ENCODE results near the gene DBH.

Gene DBH

GRCh38 chr9:133635533-133636531, at the start of gene DBH:
Gene DBH (plus strand): TSS chr9:133636363. CDS start chr9:133636372, 9 bp downstream.
- FAIRE-seq: no peak

GRCh38 chr9:133587051-133587450, 49.1 kb upstream of the DBH start:
- FAIRE-seq: no peak

DNA sequence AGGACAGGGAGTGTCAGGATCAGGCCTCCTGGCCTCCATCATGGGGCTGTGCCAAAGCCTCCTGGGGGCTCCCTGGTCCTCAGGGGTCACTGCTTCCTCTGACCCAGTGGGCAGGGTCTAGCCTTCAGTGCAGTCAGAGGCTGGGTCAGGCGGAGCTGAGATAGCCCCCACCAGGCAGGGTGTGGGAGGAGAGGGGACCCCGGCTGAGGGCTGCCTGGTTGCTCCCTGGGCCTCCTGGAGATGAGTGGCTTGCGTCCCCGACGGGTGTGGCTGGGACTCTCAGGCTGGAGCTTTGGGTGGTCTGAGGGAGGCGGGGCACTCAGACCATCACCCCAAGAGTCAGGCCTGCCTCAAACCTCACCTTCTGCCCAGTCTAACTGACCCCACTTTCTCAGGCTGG, 48.7 kb upstream of the DBH start:
- no peak for FAIRE-seq

- no peak for FAIRE-seq
Measured at GRCh38 chr9:133589454-133590227, 46.5 kb upstream of the DBH start.

DNA sequence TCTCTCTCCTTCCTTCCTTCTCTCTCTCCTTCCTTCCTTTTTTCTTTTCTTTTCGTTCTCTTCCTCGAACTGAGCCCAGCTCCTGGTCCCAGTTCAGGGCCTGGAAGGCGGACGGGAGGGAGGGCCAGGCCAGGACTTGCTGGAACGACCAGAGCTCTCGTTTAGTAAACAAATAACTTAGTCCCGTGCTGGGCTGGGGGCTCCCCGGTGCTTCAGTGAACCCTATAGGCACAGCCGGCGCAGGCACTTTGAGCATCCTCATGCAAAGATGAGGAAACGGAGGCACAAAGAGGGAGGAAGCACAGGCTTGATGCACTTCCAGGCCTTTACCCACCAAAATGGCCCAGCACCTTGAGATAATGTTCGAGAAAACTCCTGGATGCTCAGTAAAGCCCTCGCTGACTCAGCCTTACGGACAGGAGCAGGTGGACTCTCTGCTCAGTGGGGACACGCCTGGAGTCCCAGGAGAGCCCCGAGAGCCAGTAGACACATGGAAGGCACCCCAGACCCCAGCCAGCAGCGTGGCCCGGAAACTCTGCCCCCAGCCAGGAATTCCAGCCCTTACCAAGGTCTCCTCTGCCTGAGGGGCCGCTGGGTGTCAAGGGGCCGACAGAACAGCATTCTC, 45.8 kb upstream of the DBH start:
- no peak for FAIRE-seq

GRCh38 chr9:133591116-133591910, 44.9 kb upstream of the DBH start:
- FAIRE-seq: no peak

DNA sequence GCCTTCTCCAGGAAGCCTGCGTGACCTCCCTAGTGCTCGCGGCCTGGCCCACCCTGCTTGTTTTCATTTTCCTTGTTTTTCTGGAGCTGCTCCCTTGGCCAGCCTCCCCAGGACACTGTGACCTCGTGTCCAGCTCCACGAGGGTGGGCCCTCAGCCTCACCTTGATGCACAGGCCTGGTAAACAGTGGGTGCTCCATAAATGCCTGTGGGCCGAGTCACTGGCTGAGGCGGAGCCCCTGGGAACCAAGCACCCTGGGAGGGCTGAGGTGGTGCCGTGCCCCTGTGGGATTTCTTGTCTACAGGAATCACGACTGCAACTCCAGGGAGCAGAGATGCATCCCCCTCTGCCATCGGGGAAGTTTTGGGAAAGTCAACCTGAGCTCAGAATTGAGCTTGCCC, 44.2 kb upstream of the DBH start:
- FAIRE-seq: no peak

DNA sequence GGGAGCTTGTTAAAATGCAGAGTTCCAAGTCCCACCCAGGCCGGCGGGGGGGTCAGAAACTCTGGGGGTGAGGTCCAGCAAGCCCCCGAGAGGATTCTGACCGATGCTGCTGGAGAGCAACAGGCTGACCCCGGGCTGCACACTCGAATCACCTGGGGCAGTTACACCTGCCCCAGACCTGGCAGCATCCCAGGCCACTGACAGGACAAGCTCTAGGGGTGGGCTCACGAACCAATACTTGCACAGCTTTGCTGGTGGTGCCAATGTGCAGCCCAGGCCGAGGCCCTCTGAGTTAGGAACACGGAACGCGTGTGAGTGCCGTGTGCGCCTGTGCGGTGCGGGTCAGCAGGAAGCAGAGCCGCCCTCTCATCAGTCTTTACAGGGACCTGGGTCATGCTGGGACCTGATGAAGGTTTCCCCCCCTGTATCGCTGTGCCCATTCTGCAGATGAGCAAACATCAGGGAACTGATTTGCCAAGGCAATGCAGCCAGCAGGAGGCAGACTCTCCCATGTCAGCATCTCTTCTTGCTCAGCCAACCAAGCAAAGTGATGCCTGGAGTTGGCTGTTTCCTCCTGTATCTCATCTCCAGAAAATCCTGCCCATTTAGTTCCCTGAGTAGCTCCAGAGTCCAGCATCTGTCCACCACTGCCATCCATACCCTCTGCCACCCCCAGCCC, 43.3 kb upstream of the DBH start:
- no peak for FAIRE-seq

- FAIRE-seq: no peak
Measured at GRCh38 chr9:133593587-133594253, 42.4 kb upstream of the DBH start.

- no peak for FAIRE-seq
Measured at GRCh38 chr9:133594310-133594709, 41.9 kb upstream of the DBH start.

DNA sequence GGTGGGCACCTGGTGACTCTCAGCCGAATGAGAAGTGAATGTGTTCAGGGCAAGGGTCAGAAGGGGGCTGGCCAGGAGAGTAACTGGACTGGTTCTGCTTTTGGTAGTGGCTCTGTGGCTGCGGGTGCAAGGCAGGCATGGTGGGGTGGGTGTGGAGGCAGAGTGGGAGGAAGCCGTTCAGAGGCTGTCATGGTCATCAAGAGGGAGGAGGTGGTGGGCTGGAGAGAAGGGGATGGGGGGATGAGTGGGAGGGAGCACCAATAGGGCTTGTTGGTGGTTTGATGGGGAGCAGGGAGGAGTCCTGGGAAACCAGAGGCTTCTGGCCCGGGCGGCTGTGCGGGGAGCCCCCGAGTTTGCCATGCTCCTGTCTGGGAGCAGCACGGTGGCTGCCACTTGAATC, 40.3 kb upstream of the DBH start:
- no peak for FAIRE-seq

GRCh38 chr9:133597316-133597957, 38.7 kb upstream of the DBH start:
- no peak for FAIRE-seq

- FAIRE-seq: no peak
Measured at GRCh38 chr9:133598978-133599377, 37.2 kb upstream of the DBH start.

DNA sequence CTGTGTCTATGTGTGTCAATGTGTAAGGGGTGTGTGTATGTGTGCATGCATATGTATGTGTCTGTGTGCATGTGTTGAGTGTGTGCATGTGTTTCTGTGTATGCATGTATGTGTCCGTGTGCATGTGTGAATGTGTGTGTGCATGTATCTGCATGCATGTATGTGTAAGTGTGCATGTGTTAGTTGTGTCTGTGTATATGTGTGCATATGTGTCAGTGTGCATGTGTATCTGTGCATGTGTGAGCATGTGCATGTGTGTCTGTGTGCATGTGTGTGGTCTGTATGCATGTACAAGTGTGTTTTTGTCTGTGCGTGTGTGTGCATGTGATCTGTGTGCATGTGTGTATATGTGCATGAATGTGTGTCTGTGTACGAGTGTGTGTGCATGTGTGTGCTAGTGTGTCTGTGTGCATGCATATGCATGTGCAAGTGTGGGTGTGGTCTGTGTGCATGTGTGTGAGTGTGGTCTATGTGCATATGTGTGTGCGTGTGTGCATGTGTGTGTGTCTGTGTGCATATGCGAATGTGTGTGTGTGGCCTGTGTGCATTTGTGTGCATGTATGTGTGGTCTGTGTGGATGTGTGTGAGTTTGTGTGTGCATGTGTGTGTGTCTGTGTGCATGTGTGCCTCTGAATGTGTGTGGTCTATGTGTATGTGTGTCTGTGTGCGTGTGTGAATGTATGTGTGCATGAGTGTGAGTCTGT, 36.5 kb upstream of the DBH start:
- no peak for FAIRE-seq

DNA sequence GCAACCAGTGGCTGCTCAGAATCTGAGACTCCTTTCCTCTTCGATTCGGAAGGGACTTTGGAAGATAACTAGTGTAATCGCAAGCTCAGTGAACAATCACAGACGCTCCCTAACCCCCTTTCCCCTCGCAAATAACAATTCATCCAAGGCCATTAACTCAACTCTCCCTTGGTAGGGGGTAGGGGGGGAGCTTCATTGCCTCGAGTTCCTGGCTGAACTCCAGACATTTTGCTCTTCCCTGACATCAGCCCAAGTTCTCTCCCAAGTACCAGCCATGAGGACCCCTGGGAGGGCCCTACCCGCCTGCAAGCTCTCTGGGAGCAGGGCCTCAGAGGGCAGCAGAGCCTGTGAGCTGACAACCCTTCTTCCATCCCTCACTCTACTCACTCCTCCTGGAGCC, 35.4 kb upstream of the DBH start:
- FAIRE-seq: no peak

DNA sequence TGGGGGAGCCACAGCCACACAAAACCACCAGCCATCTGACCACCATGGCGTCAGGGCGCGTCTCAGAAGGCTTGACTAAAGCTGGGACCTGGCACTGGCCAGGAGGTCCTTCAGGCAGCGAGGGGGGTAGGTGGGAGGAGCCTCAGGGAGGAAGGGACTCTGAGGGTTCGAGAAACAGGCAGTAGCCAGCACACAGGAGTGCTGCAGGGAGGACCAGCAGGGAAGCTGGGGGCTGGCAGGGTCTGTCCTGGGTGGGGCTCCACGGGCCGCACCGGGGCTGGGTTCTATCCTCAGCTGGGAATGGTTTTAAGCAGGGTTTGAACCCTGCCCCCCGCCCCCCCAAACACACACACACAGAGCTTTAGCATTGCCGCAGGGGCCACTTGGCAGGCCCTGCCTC, 34.4 kb upstream of the DBH start:
- FAIRE-seq: no peak

DNA sequence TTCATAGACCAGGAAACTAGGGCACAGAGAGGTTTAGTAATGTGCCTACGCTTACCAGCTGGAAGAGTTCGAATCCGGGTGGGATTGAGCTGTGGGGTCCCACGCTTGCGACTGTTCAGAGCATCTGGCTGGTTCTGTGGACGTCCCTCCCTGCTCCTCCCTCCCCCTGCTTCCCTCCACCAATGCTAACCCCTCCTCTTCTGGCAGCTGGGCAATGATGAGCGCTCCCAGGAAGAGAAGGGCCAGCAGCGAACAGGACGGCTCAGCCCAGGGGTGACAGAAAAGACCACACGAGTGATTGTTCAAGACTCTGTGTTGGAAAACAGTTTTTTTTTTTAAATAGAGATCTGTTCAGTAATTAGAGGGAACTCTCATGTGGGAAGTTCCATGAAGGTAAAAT, 33.9 kb upstream of the DBH start:
- no peak for FAIRE-seq

- FAIRE-seq: no peak
Measured at GRCh38 chr9:133603135-133603927, 32.8 kb upstream of the DBH start.

GRCh38 chr9:133604214-133604613, 31.9 kb upstream of the DBH start:
- FAIRE-seq: no peak
